ENCODE data around the gene CRTAC1.
"Not testable (repeated sequence)": the region's sequence is repeated elsewhere in the genome, so short reads cannot be mapped to it uniquely, and the experiment has no call there.

CRTAC1 gene

GRCh38 chr10:97869091-97870042 is 161.1 kb downstream of the CRTAC1 start:
- peak; percentile 71 for DNase-seq (ENCODE audit: low read depth)

GRCh38 chr10:97868134-97868685 is 162.2 kb downstream of the CRTAC1 start:
- no peak for DNase-seq (ENCODE audit: low read depth)

- no peak for DNase-seq (ENCODE audit: low read depth)
These were observed 163.1 kb downstream of the CRTAC1 start for GRCh38 chr10:97867220-97867800.

GRCh38 chr10:97866524-97867219 is 163.7 kb downstream of the CRTAC1 start:
- no peak for DNase-seq (ENCODE audit: low read depth)

- no peak for DNase-seq (ENCODE audit: low read depth)
These were observed 164.9 kb downstream of the CRTAC1 start for GRCh38 chr10:97865488-97865887.

- DNase-seq (ENCODE audit: low read depth): no peak
These were observed 166.6 kb downstream of the CRTAC1 start for GRCh38 chr10:97863808-97864207.

- no peak for DNase-seq (ENCODE audit: low read depth)
These were observed 168.5 kb downstream of the CRTAC1 start for GRCh38 chr10:97861924-97862323.

- DNase-seq (ENCODE audit: low read depth): no peak
These were observed 169.2 kb downstream of the CRTAC1 start for GRCh38 chr10:97861097-97861750.

- no peak for DNase-seq (ENCODE audit: low read depth)
These were observed 172.4 kb downstream of the CRTAC1 start for GRCh38 chr10:97858001-97858439.

- DNase-seq (ENCODE audit: low read depth): no peak
These were observed 175.7 kb downstream of the CRTAC1 start for GRCh38 chr10:97854743-97855142.

- DNase-seq (ENCODE audit: low read depth): no peak
These were observed 177.5 kb downstream of the CRTAC1 start for GRCh38 chr10:97852840-97853405.

GRCh38 chr10:97852277-97852676 is 178.1 kb downstream of the CRTAC1 start:
- no peak for DNase-seq (ENCODE audit: low read depth)

- peak; percentile 8 for DNase-seq (ENCODE audit: low read depth)
These were observed 178.9 kb downstream of the CRTAC1 start for GRCh38 chr10:97851341-97852001.

- peak; percentile 6 for DNase-seq (ENCODE audit: low read depth)
These were observed 180.0 kb downstream of the CRTAC1 start for GRCh38 chr10:97850446-97850845.

GRCh38 chr10:97849687-97850402 is 180.6 kb downstream of the CRTAC1 start, which contains the start of gene GOLGA7B:
GOLGA7B (plus strand) TSS chr10:97849843; CDS start chr10:97850304, 461 bp downstream.
- DNase-seq (ENCODE audit: low read depth): peak; percentile 53

GRCh38 chr10:97849103-97849686 is 181.2 kb downstream of the CRTAC1 start:
- no peak for DNase-seq (ENCODE audit: low read depth)

GRCh38 chr10:97844678-97845077 is 185.7 kb downstream of the CRTAC1 start:
- no peak for DNase-seq (ENCODE audit: low read depth)

- not testable (repeated sequence) for DNase-seq (ENCODE audit: low read depth)
These were observed 186.4 kb downstream of the CRTAC1 start for GRCh38 chr10:97843972-97844371.

- no peak for DNase-seq (ENCODE audit: low read depth)
These were observed 187.1 kb downstream of the CRTAC1 start for GRCh38 chr10:97843281-97843671.

Data from T follicular helper cell (primary cell).